GM19328 (cell line): ENCODE measurements around the gene RNF112.

Experiments used
- ATAC-seq: cut with Tn5 transposase; IDR thresholded peaks from one replicate; pipeline ENCODE4 v1.9.1; 2021; ENCODE audit warnings: mild to moderate bottlenecking, moderate library complexity; ENCODE audit not compliant: unreplicated experiment

RNF112 gene

DNA sequence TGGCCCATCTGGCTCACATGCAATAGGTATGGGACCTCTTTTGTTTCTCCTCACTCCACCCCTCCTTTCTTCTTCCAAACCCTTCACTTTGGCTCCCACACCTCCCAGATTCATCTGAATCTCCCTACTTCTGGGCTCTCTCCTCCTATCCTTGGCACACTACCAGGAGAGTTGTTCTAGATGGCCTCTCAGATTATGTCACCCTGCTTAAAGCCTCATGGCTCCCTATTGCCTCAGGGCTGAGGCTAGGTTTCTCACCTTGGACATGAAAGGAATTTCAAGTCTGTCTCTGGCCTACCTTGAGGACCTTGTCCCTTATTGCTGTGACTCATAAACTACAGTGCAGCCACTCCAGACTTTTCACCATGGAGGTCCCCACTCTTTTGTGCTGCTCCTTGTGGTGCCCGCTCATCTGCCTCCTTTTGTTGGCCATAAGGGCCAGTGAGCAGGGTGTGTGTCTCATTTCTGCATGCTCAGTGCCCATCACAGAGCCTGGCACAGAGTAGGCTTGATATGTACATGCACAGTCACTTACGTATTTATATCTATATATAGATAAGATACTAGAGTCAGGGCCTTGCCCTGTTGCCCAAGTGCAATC lies 23.0 kb upstream of the RNF112 start:
- no peak for ATAC-seq

DNA sequence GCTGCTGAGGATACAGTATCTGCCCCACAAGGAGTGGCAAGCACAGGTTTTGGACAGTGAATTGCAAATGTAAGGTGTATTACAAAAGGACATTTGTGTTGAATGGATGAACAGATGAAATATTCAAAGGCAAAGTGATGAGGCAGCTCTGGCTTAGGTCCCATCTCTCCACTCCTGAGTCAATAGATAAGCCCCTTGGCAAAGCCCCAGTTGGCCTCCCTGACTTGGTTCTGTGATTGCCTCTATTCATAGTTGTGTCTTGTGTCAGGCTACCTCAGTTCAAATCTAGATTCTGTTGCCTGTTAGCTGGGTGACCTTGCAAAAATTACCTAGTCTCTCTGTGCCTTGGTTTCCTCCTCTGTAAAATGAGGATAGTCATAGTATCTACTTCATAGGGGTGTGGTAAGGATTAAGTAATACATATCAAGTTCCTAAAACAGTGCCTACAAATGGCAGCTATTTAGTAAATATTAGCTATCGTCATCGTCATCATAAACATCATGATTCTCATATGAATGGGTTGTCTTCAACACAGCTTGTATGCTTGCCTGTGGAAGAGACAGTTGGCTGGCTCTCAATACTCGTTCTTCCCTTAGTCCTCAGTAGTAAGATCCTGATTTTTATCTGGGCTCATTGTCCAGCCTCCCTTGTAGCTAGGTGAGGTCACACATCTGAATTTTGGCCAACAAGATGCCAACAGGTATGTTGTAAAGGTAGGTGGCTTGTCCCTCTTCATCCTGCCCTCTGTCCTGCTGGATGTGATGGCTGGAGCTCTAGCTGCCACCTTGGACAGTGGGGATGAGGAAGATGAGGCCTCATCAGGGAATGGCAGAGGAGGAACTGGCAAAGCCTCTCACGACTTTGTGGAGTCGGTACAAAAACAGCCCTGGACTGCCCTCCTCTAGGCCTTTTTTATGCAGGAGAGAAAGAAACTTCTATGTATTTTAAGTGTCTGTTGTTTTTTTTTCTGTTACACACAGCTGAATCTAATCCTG lies 21.9 kb upstream of the RNF112 start:
- ATAC-seq: no peak

DNA sequence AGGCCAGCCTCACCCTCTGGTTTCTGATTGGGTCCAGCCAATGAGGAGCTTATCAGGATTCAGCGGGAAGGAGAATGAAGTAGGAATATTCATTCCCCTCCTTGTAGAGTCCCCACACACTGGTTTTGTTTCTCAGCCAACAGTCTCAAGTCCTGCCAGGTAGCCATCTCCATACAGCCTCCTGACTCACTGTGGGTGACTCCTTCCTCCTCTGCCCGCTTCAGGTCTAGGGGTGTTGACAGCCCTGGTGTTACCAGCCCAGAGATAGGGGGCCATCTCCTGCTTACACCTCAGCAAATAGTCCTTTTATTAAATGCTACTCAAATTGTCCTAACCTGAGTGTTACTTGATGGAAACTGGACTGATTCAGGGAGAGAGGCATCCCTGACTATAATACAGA lies 20.1 kb upstream of the RNF112 start:
- no peak for ATAC-seq

DNA sequence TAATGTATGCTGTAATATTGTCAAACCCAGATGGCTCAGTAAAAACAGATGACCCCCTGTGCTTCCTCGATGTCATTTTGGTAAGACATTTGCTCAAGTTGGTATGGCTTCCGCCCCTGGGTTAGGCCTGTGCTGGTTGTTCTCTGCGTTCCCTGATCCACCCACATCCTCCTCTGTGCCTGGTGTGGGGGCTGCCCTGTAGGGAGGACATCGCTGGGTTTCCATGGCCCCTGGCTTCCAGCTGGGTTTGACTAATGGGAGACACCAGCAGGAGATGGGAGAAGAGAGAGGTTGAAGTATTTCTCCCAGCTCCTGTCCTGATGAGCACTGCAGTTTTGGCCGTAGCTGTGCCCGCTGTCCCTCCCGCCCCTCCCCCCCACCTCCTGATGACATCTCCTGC lies 19.6 kb upstream of the RNF112 start:
- ATAC-seq: no peak

DNA sequence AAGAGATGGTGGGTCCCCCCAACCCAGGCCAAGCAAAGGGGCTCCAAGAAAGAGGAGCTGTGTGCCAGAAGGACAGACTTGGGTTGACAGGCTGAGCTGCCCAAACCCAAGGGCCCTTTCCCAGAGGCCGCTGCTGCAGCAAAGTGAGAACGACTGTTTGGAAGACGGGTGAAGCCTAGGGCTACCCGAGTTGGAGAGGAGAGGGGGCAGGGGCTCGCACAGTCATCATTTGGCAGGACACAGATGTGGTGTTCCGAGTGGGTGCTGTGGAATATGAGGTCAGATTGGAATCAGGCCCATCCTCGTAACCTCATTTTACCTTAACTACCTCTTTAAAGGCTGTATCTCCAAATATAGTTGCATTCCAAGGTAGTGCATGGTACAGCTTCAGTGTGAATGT lies 18.7 kb upstream of the RNF112 start:
- no peak for ATAC-seq

DNA sequence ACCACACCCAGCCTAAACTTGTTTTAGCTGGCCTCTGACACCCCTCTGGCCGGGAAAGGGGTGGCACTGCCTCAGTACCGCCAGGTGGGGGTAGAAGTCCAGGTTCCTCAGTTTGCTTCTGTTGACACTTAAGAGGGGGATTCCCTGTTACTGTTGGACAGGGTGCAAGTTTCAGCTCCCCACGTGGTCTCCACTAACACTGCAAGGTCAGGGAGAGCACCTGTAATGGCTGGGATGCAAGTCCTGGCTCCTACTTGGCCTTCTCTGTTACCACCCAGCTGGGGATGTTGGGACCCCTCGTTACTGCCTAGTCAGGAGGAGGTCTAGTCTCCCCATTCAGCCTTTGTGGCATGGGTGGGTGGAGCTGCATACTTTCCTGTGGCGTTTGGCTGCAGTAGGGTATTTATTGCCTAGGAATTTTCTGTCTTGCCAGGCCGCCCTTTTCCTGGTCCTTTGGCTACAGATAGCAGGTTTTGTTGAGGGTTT lies 13.4 kb upstream of the RNF112 start:
- no peak for ATAC-seq

DNA sequence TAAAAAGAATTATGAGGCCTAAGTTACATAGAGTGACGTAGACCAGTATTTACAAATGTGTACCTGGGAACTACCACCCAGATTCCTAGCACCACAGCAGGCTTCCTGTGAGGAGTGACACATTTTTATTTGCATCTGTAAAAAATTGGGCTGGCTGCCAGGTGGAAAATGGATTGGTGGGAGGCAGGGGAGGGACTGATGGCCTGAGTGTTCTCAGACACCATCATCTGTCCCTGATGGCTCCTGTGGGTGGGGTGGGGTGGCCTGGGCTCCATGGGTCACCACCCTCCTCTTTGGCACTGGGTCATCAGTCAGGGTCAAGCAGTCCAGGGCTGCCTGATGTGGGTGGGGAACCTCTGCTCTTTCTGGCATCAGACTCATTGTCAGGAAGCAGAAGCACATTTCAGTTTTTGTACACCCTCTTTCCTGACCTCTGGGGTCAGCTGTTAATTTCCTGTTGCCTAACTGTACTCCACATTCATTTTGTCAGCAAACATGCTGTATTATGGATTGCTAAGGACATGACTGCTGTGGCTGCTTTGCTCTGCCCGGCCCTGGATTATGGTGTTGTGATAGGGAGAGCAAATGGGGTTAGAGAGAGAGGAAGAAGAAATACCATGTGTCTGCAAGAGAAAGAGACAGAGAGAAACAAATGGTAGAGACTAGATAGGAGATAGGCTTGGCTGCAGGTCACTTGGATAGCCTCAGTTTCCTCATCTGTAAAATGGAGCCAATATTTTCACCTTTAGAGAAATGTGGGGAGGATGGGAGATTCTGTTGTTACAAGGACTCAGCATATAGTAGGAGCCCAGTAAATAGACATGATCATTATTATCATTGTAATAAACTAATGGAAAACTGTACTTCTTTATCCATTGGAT lies 12.5 kb upstream of the RNF112 start:
- no peak for ATAC-seq

DNA sequence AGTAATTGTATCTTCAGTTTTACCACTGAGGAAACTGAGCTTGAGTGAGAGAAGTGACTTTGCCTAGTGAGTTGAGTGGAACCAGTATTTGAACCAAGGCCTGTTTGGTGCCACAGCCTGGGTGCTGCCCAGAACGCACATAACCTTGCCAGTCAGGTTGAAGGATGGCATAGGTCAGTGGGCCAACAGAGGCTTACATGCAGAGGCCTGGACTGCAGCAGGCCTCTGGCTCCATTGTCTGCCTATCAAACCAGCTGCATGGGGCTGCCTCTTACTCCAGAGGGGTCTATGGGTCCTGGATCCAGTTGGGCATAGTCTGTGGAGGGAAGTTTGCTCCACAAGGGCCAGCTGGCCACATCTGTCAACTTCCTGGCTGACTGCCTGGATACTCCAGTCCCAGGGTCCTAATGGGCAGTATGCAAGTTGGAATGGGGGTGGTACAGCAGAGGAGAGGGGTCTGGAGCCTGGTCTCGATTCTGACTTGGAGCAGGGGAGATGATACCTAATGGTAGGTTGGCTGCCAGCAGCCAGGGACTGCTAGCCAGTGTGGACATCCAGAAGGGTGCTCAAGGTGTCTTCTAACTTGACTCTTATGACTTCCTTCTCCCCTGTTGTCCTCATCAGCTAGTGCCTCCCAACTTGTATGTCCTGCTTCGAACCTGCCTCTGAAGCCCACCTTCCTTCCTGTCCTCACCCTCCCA lies 11.1 kb upstream of the RNF112 start:
- no peak for ATAC-seq

DNA sequence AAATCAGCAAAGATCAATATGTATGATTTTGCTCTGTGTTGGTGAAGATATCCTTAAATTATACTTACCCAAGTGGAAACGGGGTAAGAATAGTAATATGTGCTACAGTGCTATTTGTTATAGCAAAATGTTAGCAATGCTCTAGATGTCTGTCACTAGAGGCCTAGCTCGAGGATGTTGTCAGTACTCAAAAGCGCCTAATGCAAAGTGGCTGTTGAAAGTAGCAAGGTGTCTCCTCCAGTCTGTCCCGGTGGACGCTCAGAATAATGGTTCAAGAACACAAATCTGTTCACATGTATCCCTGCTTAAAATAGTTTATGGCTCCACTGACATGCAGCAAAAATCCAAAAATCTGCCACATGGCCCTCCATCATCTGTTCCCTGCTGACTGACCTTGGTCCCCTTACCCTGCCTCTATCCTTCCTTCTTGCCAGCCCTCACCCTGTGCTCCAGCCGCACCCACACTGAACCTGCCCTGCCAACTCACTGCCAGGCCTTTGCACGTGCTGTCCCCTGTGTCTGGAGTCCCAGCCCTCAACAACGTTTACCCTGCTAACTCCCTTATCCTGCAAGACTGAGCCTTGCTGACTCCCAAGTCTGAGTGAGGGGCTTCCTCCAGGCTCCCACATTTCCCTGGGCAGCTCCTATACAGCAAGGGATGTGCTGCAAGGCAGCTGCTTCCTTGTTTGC lies 9.6 kb upstream of the RNF112 start:
- ATAC-seq: no peak

DNA sequence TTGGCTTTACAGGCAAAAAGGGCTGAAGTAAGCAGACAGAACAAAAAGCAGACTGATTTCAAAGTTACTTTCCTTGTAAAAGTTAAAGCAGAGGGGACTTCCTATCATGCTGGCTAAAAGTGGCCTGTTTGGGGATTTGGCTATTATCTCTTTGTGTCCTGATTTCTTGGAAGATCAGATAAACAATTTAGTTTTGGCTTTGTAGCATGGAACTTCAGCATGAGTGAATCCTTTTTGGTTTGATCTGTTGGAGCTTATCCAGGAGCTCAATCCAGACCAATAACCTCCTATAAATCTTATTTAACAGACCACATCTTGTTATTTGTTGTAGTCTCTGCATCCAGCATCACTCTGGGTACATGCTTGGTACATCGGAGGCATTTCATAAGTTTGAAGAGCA lies 8.9 kb upstream of the RNF112 start:
- no peak for ATAC-seq

DNA sequence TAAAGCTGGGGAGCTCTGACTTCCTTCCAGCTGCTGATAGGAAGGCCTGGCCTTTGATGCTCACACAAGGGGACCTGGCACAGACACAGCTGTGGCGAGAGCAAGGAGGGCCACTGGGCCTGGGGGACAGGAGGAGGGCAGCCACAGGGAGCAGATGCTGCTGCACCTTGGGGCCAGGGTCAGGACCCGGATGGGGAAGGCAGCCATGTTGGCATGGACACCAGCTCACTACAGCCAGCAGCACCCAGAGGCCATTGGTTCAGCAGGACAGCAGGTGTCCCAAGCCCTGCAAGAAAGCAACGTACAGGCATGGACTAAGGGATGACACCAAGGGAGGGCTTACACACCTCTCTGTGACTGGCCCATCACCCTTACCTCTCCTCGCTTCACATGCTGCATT lies 8.0 kb upstream of the RNF112 start:
- ATAC-seq: no peak

DNA sequence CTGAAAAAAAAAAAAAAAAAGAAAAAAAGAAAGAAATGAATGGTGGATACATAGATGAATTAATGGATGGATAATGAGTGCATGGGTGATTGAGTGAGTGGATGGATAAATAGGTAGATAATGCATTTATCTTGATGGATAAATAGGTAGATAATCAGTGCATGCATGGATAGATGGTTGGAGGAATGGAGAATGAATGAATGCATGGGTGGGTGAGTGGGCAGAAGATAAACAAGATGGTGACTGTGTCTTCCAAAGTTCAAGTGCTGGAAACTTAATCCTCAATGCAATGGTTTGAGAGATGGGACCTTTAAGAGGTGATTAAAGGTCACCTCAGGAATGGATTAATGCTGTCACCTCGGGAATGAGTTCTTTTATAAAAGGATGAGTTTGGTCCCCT lies 6.8 kb upstream of the RNF112 start:
- no peak for ATAC-seq

DNA sequence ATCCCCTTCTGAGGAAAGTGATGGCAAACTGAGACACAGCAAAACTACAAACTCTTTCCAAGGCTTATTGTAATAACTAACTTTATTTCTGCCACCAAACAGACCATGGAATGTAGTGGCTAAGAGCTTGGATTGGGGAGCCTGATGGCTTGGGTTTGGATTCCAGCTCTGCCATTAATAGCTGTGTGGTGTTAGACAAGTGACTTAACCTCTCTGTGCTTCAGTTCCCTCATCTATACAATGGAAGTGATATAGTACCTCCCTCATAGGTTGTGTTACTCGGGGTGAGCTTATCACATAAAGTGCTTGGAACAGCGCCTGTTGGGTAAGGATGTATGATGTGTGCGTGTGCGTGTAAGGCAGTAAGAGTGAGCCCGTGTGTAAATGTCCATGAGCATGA lies 5.9 kb upstream of the RNF112 start:
- ATAC-seq: no peak

DNA sequence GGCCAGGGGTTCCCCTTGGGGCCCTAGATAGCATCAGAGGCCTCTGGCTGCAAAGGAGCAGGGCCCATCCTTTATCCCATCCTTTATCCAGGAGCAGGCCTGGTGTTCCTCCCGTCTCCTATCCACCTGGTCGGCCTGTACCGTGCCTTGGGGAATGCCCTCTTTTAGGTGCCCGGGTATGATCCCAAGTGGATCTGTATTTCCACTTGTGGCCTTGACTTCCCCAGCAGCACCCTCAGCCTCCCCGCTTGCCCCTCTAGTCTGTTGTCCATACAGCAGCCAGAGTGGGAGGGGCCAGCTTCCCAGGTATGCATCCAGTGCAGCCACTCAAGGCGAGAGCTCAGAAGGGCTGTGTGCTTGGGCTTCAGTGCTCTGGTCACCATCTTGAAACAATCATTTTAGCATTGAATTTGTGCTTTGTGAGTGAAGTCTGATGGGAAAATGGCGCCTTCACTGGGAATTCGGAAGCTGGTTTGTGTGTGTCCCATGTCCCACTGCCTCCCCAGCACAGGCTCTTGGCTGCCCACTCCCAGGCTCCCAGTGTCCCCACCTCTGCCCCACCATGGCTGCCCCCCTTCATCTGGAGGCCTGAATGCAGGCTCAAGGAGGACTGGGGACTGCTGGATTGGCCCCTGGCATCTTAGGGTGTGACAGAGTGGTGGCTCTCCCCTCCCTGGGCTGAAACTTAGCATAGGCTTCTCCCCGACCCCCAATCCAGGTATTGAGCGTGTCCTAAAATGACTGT lies 3.3 kb upstream of the RNF112 start:
- ATAC-seq: no peak

DNA sequence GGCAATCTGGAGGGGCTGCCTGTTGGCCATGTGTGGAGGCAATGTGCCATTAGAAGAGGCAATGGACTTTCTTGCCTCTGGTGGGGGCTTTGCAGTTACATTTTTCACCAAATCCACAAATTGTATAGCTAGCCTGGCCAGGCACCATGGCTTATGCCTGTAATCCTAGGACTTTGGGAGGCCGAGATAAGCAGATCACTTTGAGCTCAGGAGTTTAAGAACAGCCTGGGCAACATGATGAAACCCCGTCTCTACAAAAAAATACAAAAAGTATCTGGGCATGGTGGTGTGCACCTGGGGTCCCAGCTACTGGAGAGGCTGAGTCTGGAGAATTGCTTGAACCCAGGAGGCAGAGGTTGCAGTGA lies 2.7 kb upstream of the RNF112 start:
- ATAC-seq: no peak

DNA sequence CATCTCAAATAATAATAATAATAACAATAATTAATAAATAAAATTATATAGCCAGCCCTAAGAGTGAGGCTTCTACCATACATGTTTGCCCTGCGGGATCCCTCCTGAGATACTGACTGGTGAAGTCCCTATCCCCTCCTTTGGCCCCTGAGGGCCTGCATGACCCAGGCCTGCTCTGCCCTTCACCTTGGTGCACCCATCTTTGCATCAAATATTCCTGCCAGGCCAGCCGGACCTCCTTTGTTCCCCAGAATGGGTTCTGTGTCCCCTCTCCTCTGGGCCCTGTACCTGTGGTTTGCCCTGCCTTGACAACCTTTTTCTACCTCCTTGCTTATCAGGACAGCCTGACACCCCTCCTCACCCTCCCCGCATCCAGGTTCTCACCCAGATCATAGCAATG lies 2.0 kb upstream of the RNF112 start:
- no peak for ATAC-seq

DNA sequence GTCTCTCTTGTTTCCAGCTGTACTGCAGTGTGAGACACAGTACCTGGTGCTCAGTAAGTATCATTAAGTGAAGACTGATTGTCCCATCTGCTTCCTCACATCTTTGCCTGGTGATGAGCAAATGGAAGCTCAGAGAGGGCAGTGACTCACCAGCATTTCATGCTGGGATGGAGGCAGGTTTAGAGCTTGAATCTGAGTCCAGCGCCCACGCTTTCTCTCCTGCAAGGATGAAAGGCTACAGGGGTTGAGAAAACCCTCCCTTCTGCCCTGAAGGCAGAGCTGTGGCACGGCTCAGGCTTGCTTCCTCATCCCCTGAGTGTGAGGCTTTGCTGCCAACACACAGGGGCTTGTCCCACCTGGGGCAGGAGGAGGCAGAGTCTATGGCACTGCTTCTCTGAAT lies 1.5 kb upstream of the RNF112 start:
- no peak for ATAC-seq

DNA sequence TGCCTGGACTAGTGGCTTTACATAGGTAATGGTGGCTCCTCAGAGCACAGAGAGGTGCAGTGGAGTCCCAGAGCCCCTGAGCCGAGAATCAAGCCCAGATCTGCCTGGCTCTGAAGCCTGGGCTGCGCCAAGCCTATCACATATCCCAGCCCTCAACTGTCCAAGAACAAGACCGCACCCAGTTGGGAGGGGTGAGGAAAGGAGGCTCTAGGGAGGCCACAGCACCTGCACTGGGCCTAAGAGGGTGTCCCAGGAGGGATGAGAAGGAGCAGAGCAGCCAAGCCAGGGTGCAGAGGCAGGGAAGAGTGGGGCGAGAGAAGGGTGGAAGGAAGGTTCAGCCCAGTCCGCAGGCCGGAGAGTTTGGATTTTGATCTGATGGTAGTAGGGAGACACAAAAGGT lies 941 bp upstream of the RNF112 start:
- ATAC-seq: no peak

DNA sequence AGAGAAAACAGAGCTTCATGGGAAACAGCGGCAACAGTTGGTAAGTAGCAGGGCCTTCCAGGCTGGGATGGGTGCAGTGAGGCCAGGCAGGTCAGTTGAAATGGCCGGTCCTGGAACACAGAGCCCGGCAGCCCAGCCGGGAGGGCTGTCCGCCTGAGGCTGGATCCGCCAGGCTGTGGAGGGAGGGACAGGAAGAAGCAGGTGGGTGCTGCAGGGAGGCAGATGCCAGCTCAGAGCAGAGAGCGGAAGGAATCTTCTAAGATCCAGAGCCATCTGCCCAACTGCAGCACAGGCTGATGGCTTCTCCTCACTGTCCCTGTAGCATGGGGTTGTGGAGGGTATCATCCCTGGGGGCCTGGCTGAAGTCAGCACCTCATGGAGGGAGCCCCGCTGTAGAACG lies 599 bp downstream of the RNF112 start:
- no peak for ATAC-seq

DNA sequence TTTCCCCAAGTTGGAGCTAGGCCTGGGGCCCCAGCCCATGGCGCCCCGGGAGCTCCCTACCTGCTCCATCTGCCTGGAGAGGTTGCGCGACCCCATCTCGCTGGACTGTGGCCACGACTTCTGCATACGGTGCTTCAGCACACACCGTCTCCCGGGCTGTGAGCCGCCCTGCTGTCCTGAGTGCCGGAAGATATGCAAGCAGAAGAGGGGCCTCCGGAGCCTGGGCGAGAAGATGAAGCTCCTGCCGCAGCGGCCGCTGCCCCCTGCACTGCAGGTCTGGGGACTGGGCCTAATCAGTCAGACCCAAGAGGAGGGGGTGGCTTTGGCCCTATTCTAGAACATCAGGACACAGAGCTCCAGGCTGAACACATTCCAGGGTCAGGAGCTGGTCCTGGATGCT lies 1.5 kb downstream of the RNF112 start:
- ATAC-seq: no peak
